Measurements from ENCODE around the gene NRP1. TPM values are rescaled to one million over a fixed set of nuclear protein-coding genes. Genes with fewer than 3 reads are reported as not detected.

NRP1 gene
- total and polyA plus RNA-seq, 2 donors = 15.4 to 15.8 TPM

DNA sequence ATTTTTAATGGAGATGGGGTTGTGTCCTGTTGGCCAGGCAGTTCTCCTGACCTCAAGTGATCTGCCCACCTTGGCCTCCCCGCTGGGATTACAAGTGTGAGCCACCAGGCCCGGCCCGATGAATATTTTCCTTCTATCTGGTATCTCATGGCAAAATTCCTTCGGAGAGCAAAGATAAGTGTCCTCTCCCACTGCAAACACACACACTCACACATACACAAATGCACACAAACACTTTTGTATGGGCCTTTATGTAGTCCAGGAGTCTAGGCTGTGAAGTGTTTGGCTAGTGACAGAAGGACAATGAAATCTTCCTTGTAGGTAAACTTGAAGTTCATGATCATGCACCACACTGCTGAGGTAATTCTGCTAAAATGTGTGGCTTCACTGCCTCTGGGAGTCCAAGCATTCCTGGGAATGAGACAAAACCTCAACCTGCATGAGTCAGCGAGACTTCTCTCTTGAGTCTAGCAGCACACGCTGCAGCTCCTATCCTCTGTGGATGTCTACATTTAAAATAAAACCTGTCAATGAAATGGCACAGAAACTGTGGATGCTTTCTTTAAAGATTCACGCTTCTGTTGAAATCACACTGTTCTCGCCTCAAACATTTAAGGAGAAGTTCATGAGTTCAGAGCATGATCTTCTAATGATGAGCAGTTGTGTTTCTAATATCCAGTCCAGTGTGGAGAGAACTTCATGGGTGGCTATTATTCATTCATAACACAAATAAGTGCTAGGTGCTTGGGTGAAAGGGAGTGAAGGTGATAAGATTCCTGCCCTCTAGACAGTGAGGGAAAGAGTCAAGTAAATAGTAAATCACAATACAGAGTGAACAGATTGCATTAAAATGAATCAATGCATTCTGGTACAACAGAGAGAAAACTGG is 96.5 kb downstream of the NRP1 start:
- H3K27me3 ChIP-seq (ENCODE audit: control insufficient read depth in 2 of 2, insufficient read depth in 1 of 2, low read length in 1 of 2) = no peaks in the 10 kb centered on the region
- no peaks in the 10 kb centered on the region for H3K4me1 ChIP-seq (ENCODE audit: control insufficient read depth in 2 of 2, insufficient read depth in 2 of 2, low read length in 2 of 2)
- no peaks in the 10 kb centered on the region for H3K36me3 ChIP-seq (ENCODE audit: control insufficient read depth in 2 of 2, insufficient read depth in 2 of 2, low read length in 1 of 2)
- H3K9me3 ChIP-seq (ENCODE audit: control insufficient read depth in 2 of 2, insufficient read depth in 1 of 2, low read length in 1 of 2) = no peaks in the 10 kb centered on the region
- H3K27ac ChIP-seq (ENCODE audit: low read depth in 1 of 2, low read length in 1 of 2) = no peak overlapping the region
- DNase-seq (ENCODE audit: low read depth in 6 of 9, low spot score in 9 of 9) = no peak
- WGBS = 96% methylated on average over 8 of the region's 8 CpGs
- H3K4me3 ChIP-seq (ENCODE audit: low read length in 2 of 2) = no peak overlapping the region

GRCh38 chr10:33236916-33237315 is 97.6 kb downstream of the NRP1 start:
- 97% methylated on average over 6 of the region's 6 CpGs for WGBS
- no peaks in the 10 kb centered on the region for H3K4me1 ChIP-seq (ENCODE audit: control insufficient read depth in 2 of 2, insufficient read depth in 2 of 2, low read length in 2 of 2)
- H3K36me3 ChIP-seq (ENCODE audit: control insufficient read depth in 2 of 2, insufficient read depth in 2 of 2, low read length in 1 of 2) = no peaks in the 10 kb centered on the region
- no peaks in the 10 kb centered on the region for H3K9me3 ChIP-seq (ENCODE audit: control insufficient read depth in 2 of 2, insufficient read depth in 1 of 2, low read length in 1 of 2)
- no peak overlapping the region for H3K27ac ChIP-seq (ENCODE audit: low read depth in 1 of 2, low read length in 1 of 2)
- no peak for DNase-seq (ENCODE audit: low read depth in 6 of 9, low spot score in 9 of 9)
- H3K27me3 ChIP-seq (ENCODE audit: control insufficient read depth in 2 of 2, insufficient read depth in 1 of 2, low read length in 1 of 2) = no peaks in the 10 kb centered on the region
- H3K4me3 ChIP-seq (ENCODE audit: low read length in 2 of 2) = no peak overlapping the region

DNA sequence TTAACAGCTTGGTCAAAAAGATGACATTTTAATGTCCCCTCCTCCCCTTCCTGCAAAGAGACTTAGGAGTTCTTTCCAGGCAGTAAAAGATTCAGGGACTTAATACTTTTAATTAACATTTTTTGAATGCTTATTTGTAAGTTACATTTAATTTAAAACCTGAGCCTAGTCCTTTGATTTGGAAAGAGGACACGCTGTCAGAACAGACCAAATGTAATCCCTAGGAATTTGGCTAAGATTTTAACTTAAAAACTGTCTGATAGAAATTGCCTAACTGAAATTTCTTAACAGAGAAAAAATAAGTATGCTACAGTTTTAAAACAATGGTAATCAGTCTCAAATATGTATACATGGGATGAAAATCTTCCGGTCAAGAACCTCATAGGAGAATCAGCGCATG is 98.5 kb downstream of the NRP1 start:
- WGBS = 95% methylated on average over 3 of the region's 3 CpGs
- Histone ChIP-seq H3K27ac (ENCODE audit: low read depth in 1 of 2, low read length in 1 of 2) (peak overlapping the region in 1 of 2 donors; percentile 8), H3K9me3 (ENCODE audit: control insufficient read depth in 2 of 2, insufficient read depth in 1 of 2, low read length in 1 of 2) (no peaks in the 10 kb centered on the region), H3K4me1 (ENCODE audit: control insufficient read depth in 2 of 2, insufficient read depth in 2 of 2, low read length in 2 of 2) (no peaks in the 10 kb centered on the region), H3K36me3 (ENCODE audit: control insufficient read depth in 2 of 2, insufficient read depth in 2 of 2, low read length in 1 of 2) (no peaks in the 10 kb centered on the region), H3K27me3 (ENCODE audit: control insufficient read depth in 2 of 2, insufficient read depth in 1 of 2, low read length in 1 of 2) (no peaks in the 10 kb centered on the region), H3K4me3 (ENCODE audit: low read length in 2 of 2) (no peak overlapping the region)
- DNase-seq (ENCODE audit: low read depth in 6 of 9, low spot score in 9 of 9) = no peak

- 93% methylated on average over 8 of the region's 8 CpGs for WGBS
- no peak for DNase-seq (ENCODE audit: low read depth in 6 of 9, low spot score in 9 of 9)
- H3K27me3 ChIP-seq (ENCODE audit: control insufficient read depth in 2 of 2, insufficient read depth in 1 of 2, low read length in 1 of 2) = no peaks in the 10 kb centered on the region
- H3K27ac ChIP-seq (ENCODE audit: low read depth in 1 of 2, low read length in 1 of 2) = no peak overlapping the region
- H3K9me3 ChIP-seq (ENCODE audit: control insufficient read depth in 2 of 2, insufficient read depth in 1 of 2, low read length in 1 of 2) = no peaks in the 10 kb centered on the region
- H3K4me1 ChIP-seq (ENCODE audit: control insufficient read depth in 2 of 2, insufficient read depth in 2 of 2, low read length in 2 of 2) = no peaks in the 10 kb centered on the region
- H3K4me3 ChIP-seq (ENCODE audit: low read length in 2 of 2) = no peak overlapping the region
- H3K36me3 ChIP-seq (ENCODE audit: control insufficient read depth in 2 of 2, insufficient read depth in 2 of 2, low read length in 1 of 2) = no peaks in the 10 kb centered on the region
These were observed 99.1 kb downstream of the NRP1 start for GRCh38 chr10:33235251-33235884.

DNA sequence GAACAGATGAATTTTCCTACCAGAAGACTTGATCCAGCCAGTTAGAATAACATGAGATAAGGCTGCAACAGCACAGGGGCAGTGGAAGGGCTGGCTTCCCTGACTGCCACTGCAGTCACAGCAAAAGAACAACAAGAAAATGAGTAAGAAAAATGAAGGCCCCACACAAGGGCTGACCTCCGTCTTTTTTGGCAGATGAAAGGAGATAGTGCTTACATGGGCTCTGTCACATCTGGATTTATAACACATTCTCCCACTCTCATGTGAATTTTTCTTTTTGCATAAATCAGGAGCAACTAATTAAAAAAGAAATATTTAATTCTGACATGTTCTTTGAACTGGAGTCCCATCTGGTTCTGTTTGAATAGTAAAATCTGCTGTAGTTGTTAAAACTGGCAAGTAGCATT is 99.6 kb downstream of the NRP1 start:
- no peaks in the 10 kb centered on the region for H3K9me3 ChIP-seq (ENCODE audit: control insufficient read depth in 2 of 2, insufficient read depth in 1 of 2, low read length in 1 of 2)
- no peak for DNase-seq (ENCODE audit: low read depth in 6 of 9, low spot score in 9 of 9)
- WGBS = 90% methylated on average over 1 of the region's 1 CpG
- H3K36me3 ChIP-seq (ENCODE audit: control insufficient read depth in 2 of 2, insufficient read depth in 2 of 2, low read length in 1 of 2) = no peaks in the 10 kb centered on the region
- H3K4me3 ChIP-seq (ENCODE audit: low read length in 2 of 2) = no peak overlapping the region
- H3K27me3 ChIP-seq (ENCODE audit: control insufficient read depth in 2 of 2, insufficient read depth in 1 of 2, low read length in 1 of 2) = no peaks in the 10 kb centered on the region
- H3K4me1 ChIP-seq (ENCODE audit: control insufficient read depth in 2 of 2, insufficient read depth in 2 of 2, low read length in 2 of 2) = no peaks in the 10 kb centered on the region
- H3K27ac ChIP-seq (ENCODE audit: low read depth in 1 of 2, low read length in 1 of 2) = no peak overlapping the region

GRCh38 chr10:33233635-33234034 is 100.8 kb downstream of the NRP1 start:
- no peaks in the 10 kb centered on the region for H3K27me3 ChIP-seq (ENCODE audit: control insufficient read depth in 2 of 2, insufficient read depth in 1 of 2, low read length in 1 of 2)
- no peak for DNase-seq (ENCODE audit: low read depth in 6 of 9, low spot score in 9 of 9)
- H3K27ac ChIP-seq (ENCODE audit: low read depth in 1 of 2, low read length in 1 of 2) = no peak overlapping the region
- H3K36me3 ChIP-seq (ENCODE audit: control insufficient read depth in 2 of 2, insufficient read depth in 2 of 2, low read length in 1 of 2) = no peaks in the 10 kb centered on the region
- no peaks in the 10 kb centered on the region for H3K4me1 ChIP-seq (ENCODE audit: control insufficient read depth in 2 of 2, insufficient read depth in 2 of 2, low read length in 2 of 2)
- WGBS = 96% methylated on average over 3 of the region's 3 CpGs
- no peak overlapping the region for H3K4me3 ChIP-seq (ENCODE audit: low read length in 2 of 2)
- H3K9me3 ChIP-seq (ENCODE audit: control insufficient read depth in 2 of 2, insufficient read depth in 1 of 2, low read length in 1 of 2) = no peaks in the 10 kb centered on the region

GRCh38 chr10:33233221-33233620 is 101.2 kb downstream of the NRP1 start:
- H3K4me1 ChIP-seq (ENCODE audit: control insufficient read depth in 2 of 2, insufficient read depth in 2 of 2, low read length in 2 of 2) = no peaks in the 10 kb centered on the region
- no peaks in the 10 kb centered on the region for H3K27me3 ChIP-seq (ENCODE audit: control insufficient read depth in 2 of 2, insufficient read depth in 1 of 2, low read length in 1 of 2)
- no peak overlapping the region for H3K27ac ChIP-seq (ENCODE audit: low read depth in 1 of 2, low read length in 1 of 2)
- no peaks in the 10 kb centered on the region for H3K9me3 ChIP-seq (ENCODE audit: control insufficient read depth in 2 of 2, insufficient read depth in 1 of 2, low read length in 1 of 2)
- DNase-seq (ENCODE audit: low read depth in 6 of 9, low spot score in 9 of 9) = no peak
- H3K36me3 ChIP-seq (ENCODE audit: control insufficient read depth in 2 of 2, insufficient read depth in 2 of 2, low read length in 1 of 2) = no peaks in the 10 kb centered on the region
- 94% methylated on average over 5 of the region's 5 CpGs for WGBS
- no peak overlapping the region for H3K4me3 ChIP-seq (ENCODE audit: low read length in 2 of 2)

GRCh38 chr10:33231621-33232350 is 102.7 kb downstream of the NRP1 start:
- no peak for DNase-seq (ENCODE audit: low read depth in 6 of 9, low spot score in 9 of 9)
- Histone ChIP-seq H3K27me3 (ENCODE audit: control insufficient read depth in 2 of 2, insufficient read depth in 1 of 2, low read length in 1 of 2) (no peaks in the 10 kb centered on the region), H3K27ac (ENCODE audit: low read depth in 1 of 2, low read length in 1 of 2) (no peak overlapping the region), H3K4me3 (ENCODE audit: low read length in 2 of 2) (no peak overlapping the region), H3K36me3 (ENCODE audit: control insufficient read depth in 2 of 2, insufficient read depth in 2 of 2, low read length in 1 of 2) (no peaks in the 10 kb centered on the region), H3K4me1 (ENCODE audit: control insufficient read depth in 2 of 2, insufficient read depth in 2 of 2, low read length in 2 of 2) (no peaks in the 10 kb centered on the region), H3K9me3 (ENCODE audit: control insufficient read depth in 2 of 2, insufficient read depth in 1 of 2, low read length in 1 of 2) (no peaks in the 10 kb centered on the region)
- 97% methylated on average over 7 of the region's 7 CpGs for WGBS

- Histone ChIP-seq H3K27ac (ENCODE audit: low read depth in 1 of 2, low read length in 1 of 2) (no peak overlapping the region), H3K36me3 (ENCODE audit: control insufficient read depth in 2 of 2, insufficient read depth in 2 of 2, low read length in 1 of 2) (no peaks in the 10 kb centered on the region), H3K9me3 (ENCODE audit: control insufficient read depth in 2 of 2, insufficient read depth in 1 of 2, low read length in 1 of 2) (no peaks in the 10 kb centered on the region), H3K4me3 (ENCODE audit: low read length in 2 of 2) (no peak overlapping the region), H3K4me1 (ENCODE audit: control insufficient read depth in 2 of 2, insufficient read depth in 2 of 2, low read length in 2 of 2) (no peaks in the 10 kb centered on the region), H3K27me3 (ENCODE audit: control insufficient read depth in 2 of 2, insufficient read depth in 1 of 2, low read length in 1 of 2) (no peaks in the 10 kb centered on the region)
- no peak for DNase-seq (ENCODE audit: low read depth in 6 of 9, low spot score in 9 of 9)
- 93% methylated on average over 2 of the region's 2 CpGs for WGBS
These were observed 104.6 kb downstream of the NRP1 start for GRCh38 chr10:33229949-33230267.
